H1 (cell line): Measurements from ENCODE around the gene MAS1. TPM values are rescaled to one million over a fixed set of nuclear protein-coding genes. Genes with fewer than 3 reads are reported as not detected.

Experiments
- CTCF ChIA-PET: fragments of 300-600 bp; sonication (Branson Sonifier 250); formaldehyde crosslinking; loops from one replicate; lab custom pipeline; 2021; ENCODE audit not compliant: partially characterized antibody; lab: Charles Lee
- POLR2A ChIA-PET: fragments of 300-600 bp; sonication (Branson Sonifier 250); formaldehyde crosslinking; loops from one replicate; lab custom pipeline; 2021; ENCODE audit warnings: inconsistent platforms; ENCODE audit not compliant: partially characterized antibody; lab: Charles Lee
- DNase-seq, 2 experiments: peaks; one replicate each; pipeline versions ENCODE4 v3.0.0 to v3.0.0-alpha.2; 2010 to 2022; ENCODE audit warnings: low spot score in 2 of 2, low read depth in 1 of 2, mixed read lengths in 1 of 2
- FAIRE-seq: peaks from 2 replicates; lab custom pipeline; 2011; peaks lifted over from hg19 to GRCh38; lab: Jason Lieb, UNC
- H2AFZ ChIP-seq: 2 replicates; pipeline ENCODE4 v1.8.1; 2012; ENCODE audit warnings: low read length, inconsistent platforms
- H2AK5ac ChIP-seq: 2 replicates; pipeline ENCODE4 v1.6.1; 2013; ENCODE audit warnings: low read depth, low read length
- H2BK120ac ChIP-seq: replicated peaks from 2 replicates; pipeline ENCODE3; 2013; ENCODE audit warnings: low read depth, low read length, inconsistent platforms
- H2BK12ac ChIP-seq: 2 replicates; pipeline ENCODE4 v1.6.1; 2013; ENCODE audit warnings: low read depth, low read length
- H2BK15ac ChIP-seq: 2 replicates; pipeline ENCODE4 v1.6.1; 2013; ENCODE audit warnings: low read length
- H2BK20ac ChIP-seq: 2 replicates; pipeline ENCODE4 v1.6.1; 2013; ENCODE audit warnings: low read length
- H2BK5ac ChIP-seq: 2 replicates; pipeline ENCODE4 v1.6.1; 2013; ENCODE audit warnings: low read depth, low read length
- H3K14ac ChIP-seq: 2 replicates; pipeline ENCODE4 v1.6.1; 2013; ENCODE audit warnings: inconsistent platforms; ENCODE audit not compliant: insufficient read length
- H3K18ac ChIP-seq: 2 replicates; pipeline ENCODE4 v1.6.1; 2013; ENCODE audit warnings: low read length; ENCODE audit errors: extremely low read depth
- H3K23ac ChIP-seq: 2 replicates; pipeline ENCODE4 v1.6.1; 2013; ENCODE audit warnings: inconsistent platforms; ENCODE audit not compliant: insufficient read length
- H3K23me2 ChIP-seq: 2 replicates; pipeline ENCODE4 v1.6.1; 2013; ENCODE audit warnings: low read depth, low read length
- H3K27ac ChIP-seq: 2 replicates; pipeline ENCODE4 v1.6.1; 2011; ENCODE audit warnings: low read depth, low read length, inconsistent platforms
- H3K27me3 ChIP-seq, 4 experiments: replicated peaks in 1 of 4; 1 replicate in 1 of 4; 2 replicates in 3 of 4; pipeline versions ENCODE4 v1.6.1 to v1.8.1; 2011 to 2013; ENCODE audit warnings: low read length in 3 of 4, mild to moderate bottlenecking in 3 of 4, inconsistent platforms in 2 of 4, mixed read lengths in 2 of 4, moderate library complexity in 1 of 4; ENCODE audit not compliant: control insufficient read depth in 3 of 4, insufficient read depth in 3 of 4; ENCODE audit errors: extremely low read depth in 1 of 4
- H3K36me3 ChIP-seq, 4 experiments: 2 replicates each; pipeline versions ENCODE4 v1.6.1 to v1.8.1; 2011 to 2013; ENCODE audit warnings: mild to moderate bottlenecking in 4 of 4, low read length in 3 of 4, moderate library complexity in 2 of 4, control low read depth in 1 of 4, inconsistent platforms in 1 of 4; ENCODE audit not compliant: insufficient read depth in 4 of 4, control insufficient read depth in 2 of 4
- H3K4ac ChIP-seq: replicated peaks from 2 replicates; pipeline ENCODE3; 2013; ENCODE audit warnings: low read length, low read depth, mixed read lengths, inconsistent platforms; ENCODE audit not compliant: insufficient read length
- H3K4me1 ChIP-seq, 4 experiments: replicated peaks in 1 of 4; 1 replicate in 1 of 4; 2 replicates in 3 of 4; pipeline versions ENCODE4 v1.6.1 to v1.8.1; 2011 to 2013; ENCODE audit warnings: low read length in 3 of 4, inconsistent platforms in 2 of 4, mixed read lengths in 1 of 4; ENCODE audit not compliant: insufficient read depth in 4 of 4, control insufficient read depth in 3 of 4
- H3K4me2 ChIP-seq, 2 experiments: 2 replicates each; pipeline versions ENCODE4 v1.6.1 to v1.8.1; 2011 to 2013; ENCODE audit warnings: low read depth in 2 of 2, low read length in 2 of 2, control low read depth in 1 of 2, inconsistent platforms in 1 of 2, mild to moderate bottlenecking in 1 of 2; ENCODE audit not compliant: insufficient read depth in 1 of 2
- H3K4me3 ChIP-seq, 4 experiments: fragments of 200-600, 300-600 bp in 1 of 4; sonication (generic), shearing (Covaris generic), sonication (Bioruptor Twin) in 1 of 4; 2 replicates each; pipeline versions ENCODE4 v1.5.1 to v1.8.1; 2011 to 2016; ENCODE audit warnings: low read length in 4 of 4, low read depth in 3 of 4, control low read depth in 2 of 4, inconsistent platforms in 2 of 4, mild to moderate bottlenecking in 2 of 4, mixed read lengths in 1 of 4, moderate library complexity in 1 of 4; ENCODE audit not compliant: insufficient read depth in 2 of 4; ENCODE audit errors: extremely low read depth in 1 of 4
- H3K56ac ChIP-seq: replicated peaks from 2 replicates; pipeline ENCODE3; 2013; ENCODE audit warnings: low read depth, mild to moderate bottlenecking, mixed read lengths, low read length, inconsistent platforms; ENCODE audit not compliant: insufficient read length
- H3K79me1 ChIP-seq: 2 replicates; pipeline ENCODE4 v1.6.1; 2013; ENCODE audit warnings: low read depth, low read length, control low read depth
- H3K79me2 ChIP-seq, 2 experiments: 2 replicates each; pipeline versions ENCODE4 v1.6.1 to v1.8.1; 2012 to 2013; ENCODE audit warnings: low read length in 2 of 2, mild to moderate bottlenecking in 2 of 2, inconsistent platforms in 1 of 2; ENCODE audit not compliant: insufficient read depth in 2 of 2, control insufficient read depth in 1 of 2
- H3K9ac ChIP-seq, 4 experiments: replicated peaks in 1 of 4; 1 replicate in 1 of 4; 2 replicates in 3 of 4; pipeline versions ENCODE4 v1.6.1 to v1.8.1; 2011 to 2013; ENCODE audit warnings: low read depth in 3 of 4, low read length in 3 of 4, control low read depth in 2 of 4, mild to moderate bottlenecking in 2 of 4, moderate library complexity in 2 of 4, inconsistent platforms in 1 of 4; ENCODE audit errors: extremely low read depth in 1 of 4
- H3K9me3 ChIP-seq, 2 experiments: 2 replicates each; pipeline versions ENCODE4 v1.6.1 to v1.8.1; 2012 to 2013; ENCODE audit warnings: mild to moderate bottlenecking in 2 of 2, moderate library complexity in 2 of 2, control low read depth in 1 of 2, inconsistent platforms in 1 of 2, low read depth in 1 of 2, low read length in 1 of 2, mixed read lengths in 1 of 2; ENCODE audit not compliant: insufficient read depth in 2 of 2
- H4K20me1 ChIP-seq, 2 experiments: replicated peaks in 1 of 2; 2 replicates each; pipeline versions ENCODE3 to v1.8.1; 2011 to 2013; ENCODE audit warnings: inconsistent platforms in 2 of 2, low read length in 2 of 2, mild to moderate bottlenecking in 1 of 2; ENCODE audit not compliant: insufficient read depth in 2 of 2, control insufficient read depth in 1 of 2
- H4K5ac ChIP-seq: 2 replicates; pipeline ENCODE4 v1.6.1; 2013; ENCODE audit warnings: low read length, low read depth, mixed read lengths, inconsistent platforms; ENCODE audit not compliant: insufficient read length
- H4K8ac ChIP-seq: 2 replicates; pipeline ENCODE4 v1.8.0; 2013; ENCODE audit warnings: mild to moderate bottlenecking, moderate library complexity, low read length, inconsistent platforms; ENCODE audit not compliant: insufficient read depth; ENCODE audit errors: extremely low read depth
- H4K91ac ChIP-seq: replicated peaks from 2 replicates; pipeline ENCODE3; 2013; ENCODE audit warnings: low read length, mixed read lengths, inconsistent platforms; ENCODE audit not compliant: insufficient read length
- BACH1 ChIP-seq: IDR thresholded peaks from 2 replicates; pipeline ENCODE4 v1.6.1; 2012; ENCODE audit warnings: low read length, improper control_type of control experiment
- GABPA ChIP-seq: IDR thresholded peaks from 2 replicates; pipeline ENCODE4 v1.6.1; 2011; ENCODE audit warnings: mild to moderate bottlenecking, low read length, moderate library complexity, borderline replicate concordance; ENCODE audit not compliant: insufficient read depth
- HDAC6 ChIP-seq: IDR thresholded peaks from one replicate; pipeline ENCODE4 v1.7.1; 2012; ENCODE audit warnings: low read depth, mild to moderate bottlenecking, inconsistent platforms, low read length, moderate library complexity
- POLR2A ChIP-seq, 2 experiments: IDR thresholded peaks; 1 replicate in 1 of 2; 2 replicates in 1 of 2; pipeline ENCODE4 v1.6.1; 2011; ENCODE audit warnings: low read depth in 2 of 2, low read length in 2 of 2, mild to moderate bottlenecking in 2 of 2; ENCODE audit errors: control extremely low read depth in 1 of 2
- SIX5 ChIP-seq: IDR thresholded peaks from 2 replicates; pipeline ENCODE4 v1.6.1; 2011; ENCODE audit warnings: mild to moderate bottlenecking, low read depth, low read length
- WGBS, 2 experiments: shearing (Covaris generic) in 1 of 2; methylation state at CpG; one replicate each; pipeline versions ENCODE4 v1.1.6 to v1.1.7; 2013 to 2015; ENCODE audit warnings: low lambda C conversion rate in 2 of 2, mixed read lengths in 2 of 2, inconsistent platforms in 1 of 2, low coverage in 1 of 2, missing lambda C conversion rate in 1 of 2; ENCODE audit not compliant: insufficient replicate concordance in 2 of 2, insufficient coverage in 1 of 2, insufficient read length in 1 of 2; ENCODE audit errors: extremely low coverage in 1 of 2, missing lambda C conversion rate in 1 of 2; 5-methylcytosine and 5-hydroxymethylcytosine counted together
- polyA plus RNA-seq, 7 experiments: library from polyadenylated mRNA; depleted of rRNA in 3 of 7; stranded (reverse) in 5 of 7; unstranded in 2 of 7; fragments of >200 nt in 5 of 7; fragments of 200-250 nt in 2 of 7; gene quantifications; 1 replicate in 5 of 7; 2 replicates in 1 of 7; 4 replicates in 1 of 7; pipeline versions ENCODE4 v1.2.1 to v1.2.3, GENCODE V29; 2011 to 2013; ENCODE audit warnings: missing spikeins in 2 of 7, mixed read lengths in 2 of 7
- total RNA-seq: library from RNA; stranded (reverse); fragmentation: NEBNext Ultra II Directional; extraction: Animal tissue kit (Norgen Biotek cat#: 25700); gene quantifications from 2 replicates; pipeline ENCODE4 v1.2.1, GENCODE V29; 2021

MAS1 gene
- total and polyA plus RNA-seq, 2 of the 8 experiments (the other 6 are each of a cell fraction or from before 2014, with no cell fraction given) = 0.02 TPM; not detected in 1

- no peaks in the 10 kb centered on the region for H3K27me3 ChIP-seq
- no peak overlapping the region for H3K23ac ChIP-seq
- 92% methylated on average over 4 of the region's 4 CpGs; no CpG with 5 or more reads in 1 of the 2 experiments for WGBS, 2 experiments
- H3K56ac ChIP-seq = no peak overlapping the region
- no peaks in the 10 kb centered on the region for H3K79me1 ChIP-seq
- no peak overlapping the region for H4K91ac ChIP-seq
- no peak overlapping the region for H3K4me3 ChIP-seq
- no peaks in the 10 kb centered on the region for H3K79me2 ChIP-seq
- H3K27ac ChIP-seq = no peak overlapping the region
- no peak overlapping the region for H3K4ac ChIP-seq
- no peak overlapping the region for H3K9ac ChIP-seq
- H4K5ac ChIP-seq = no peak overlapping the region
- H2AFZ ChIP-seq = no peak overlapping the region
- H2BK5ac ChIP-seq = no peak overlapping the region
- H2BK120ac ChIP-seq = no peak overlapping the region
- POLR2A ChIA-PET = no interaction called here
- H2AK5ac ChIP-seq = no peak overlapping the region
- no peak overlapping the region for H2BK12ac ChIP-seq
- no peaks in the 10 kb centered on the region for H4K20me1 ChIP-seq
- H3K36me3 ChIP-seq = no peaks in the 10 kb centered on the region
- H3K14ac ChIP-seq = no peak overlapping the region
- no peak overlapping the region for H2BK20ac ChIP-seq
- FAIRE-seq (no peak), DNase-seq (no peak)
- H3K18ac ChIP-seq = no peak overlapping the region
- H3K23me2 ChIP-seq = no peaks in the 10 kb centered on the region; the same call in 1 of the 2 replicates
- no peak overlapping the region for H4K8ac ChIP-seq
- H3K4me2 ChIP-seq = no peak overlapping the region
- TF ChIP-seq POLR2A (IDR thresholded peaks at IDR 0.05; ENCODE audit: control extremely low read depth in 1 of 2, low read depth in 2 of 2, low read length in 2 of 2) = no peak
- no peak for TF ChIP-seq BACH1
- TF ChIP-seq HDAC6 = no peak
- no peak for TF ChIP-seq GABPA
- no peak for TF ChIP-seq SIX5
- TF ChIP-seq, all 59 proteins: peak for 0
- CTCF ChIA-PET = no interaction called here
- Histone ChIP-seq H3K4me1 (no peaks in the 10 kb centered on the region), H3K9me3 (no peaks in the 10 kb centered on the region), H2BK15ac (no peak overlapping the region)
Observed at GRCh38 chr6:159897603-159898002, 6.8 kb downstream of the MAS1 start.
